GM19467 (cell line): ENCODE results near the gene NYAP2.

Experiments used
- ATAC-seq: cut with Tn5 transposase; IDR thresholded peaks from one replicate; pipeline ENCODE4 v1.9.1; 2021; ENCODE audit warnings: mild to moderate bottlenecking, moderate library complexity; ENCODE audit not compliant: unreplicated experiment

The NYAP2 gene

GRCh38 chr2:225543626-225544025, 144.1 kb downstream of the NYAP2 start:
- ATAC-seq: no peak

- no peak for ATAC-seq
These were observed 157.0 kb downstream of the NYAP2 start for GRCh38 chr2:225556461-225556860.

GRCh38 chr2:225558399-225559071, 159.0 kb downstream of the NYAP2 start:
- ATAC-seq: no peak

- ATAC-seq: no peak
These were observed 159.5 kb downstream of the NYAP2 start for GRCh38 chr2:225559072-225559415.

- ATAC-seq: no peak
These were observed 167.3 kb downstream of the NYAP2 start for GRCh38 chr2:225566798-225567197.

- no peak for ATAC-seq
These were observed 170.5 kb downstream of the NYAP2 start for GRCh38 chr2:225569995-225570394.

GRCh38 chr2:225573603-225574002, 174.1 kb downstream of the NYAP2 start:
- ATAC-seq: no peak

GRCh38 chr2:225574582-225575138, 175.2 kb downstream of the NYAP2 start:
- ATAC-seq: no peak

GRCh38 chr2:225581135-225581534, 181.6 kb downstream of the NYAP2 start:
- ATAC-seq: no peak

- no peak for ATAC-seq
These were observed 182.4 kb downstream of the NYAP2 start for GRCh38 chr2:225581906-225582305.

GRCh38 chr2:225582355-225583116, 183.0 kb downstream of the NYAP2 start:
- ATAC-seq: no peak

GRCh38 chr2:225584796-225585195, 185.3 kb downstream of the NYAP2 start:
- ATAC-seq: no peak

- no peak for ATAC-seq
These were observed 191.4 kb downstream of the NYAP2 start for GRCh38 chr2:225590932-225591331.

GRCh38 chr2:225597911-225598310, 198.4 kb downstream of the NYAP2 start:
- ATAC-seq: no peak

- ATAC-seq: no peak
These were observed 198.9 kb downstream of the NYAP2 start for GRCh38 chr2:225598426-225598825.

- ATAC-seq: no peak
These were observed 199.4 kb downstream of the NYAP2 start for GRCh38 chr2:225598897-225599296.

- no peak for ATAC-seq
These were observed 200.3 kb downstream of the NYAP2 start for GRCh38 chr2:225599856-225600255.

- no peak for ATAC-seq
These were observed 200.9 kb downstream of the NYAP2 start for GRCh38 chr2:225600444-225600843.

- no peak for ATAC-seq
These were observed 201.4 kb downstream of the NYAP2 start for GRCh38 chr2:225600865-225601264.

- ATAC-seq: no peak
These were observed 202.7 kb downstream of the NYAP2 start for GRCh38 chr2:225602205-225602604.

GRCh38 chr2:225608136-225608535, 208.6 kb downstream of the NYAP2 start:
- ATAC-seq: no peak

GRCh38 chr2:225612636-225613035, 213.1 kb downstream of the NYAP2 start:
- ATAC-seq: no peak
